SIG-M5 treated with dmso at 0.1 percent for 504 hours (cell line): ENCODE results near the gene MALL.
"Not testable (repeated sequence)": the region's sequence is repeated elsewhere in the genome, so short reads cannot be mapped to it uniquely, and the experiment has no call there.

Experiments used
- DNase-seq: peaks from one replicate; lab custom pipeline; 2025; ENCODE audit not compliant: unreplicated experiment; lab: John Stamatoyannopoulos, UW

The MALL gene

GRCh38 chr2:110121052-110121334 is 5.4 kb upstream of the MALL start:
- no peak for DNase-seq

DNA sequence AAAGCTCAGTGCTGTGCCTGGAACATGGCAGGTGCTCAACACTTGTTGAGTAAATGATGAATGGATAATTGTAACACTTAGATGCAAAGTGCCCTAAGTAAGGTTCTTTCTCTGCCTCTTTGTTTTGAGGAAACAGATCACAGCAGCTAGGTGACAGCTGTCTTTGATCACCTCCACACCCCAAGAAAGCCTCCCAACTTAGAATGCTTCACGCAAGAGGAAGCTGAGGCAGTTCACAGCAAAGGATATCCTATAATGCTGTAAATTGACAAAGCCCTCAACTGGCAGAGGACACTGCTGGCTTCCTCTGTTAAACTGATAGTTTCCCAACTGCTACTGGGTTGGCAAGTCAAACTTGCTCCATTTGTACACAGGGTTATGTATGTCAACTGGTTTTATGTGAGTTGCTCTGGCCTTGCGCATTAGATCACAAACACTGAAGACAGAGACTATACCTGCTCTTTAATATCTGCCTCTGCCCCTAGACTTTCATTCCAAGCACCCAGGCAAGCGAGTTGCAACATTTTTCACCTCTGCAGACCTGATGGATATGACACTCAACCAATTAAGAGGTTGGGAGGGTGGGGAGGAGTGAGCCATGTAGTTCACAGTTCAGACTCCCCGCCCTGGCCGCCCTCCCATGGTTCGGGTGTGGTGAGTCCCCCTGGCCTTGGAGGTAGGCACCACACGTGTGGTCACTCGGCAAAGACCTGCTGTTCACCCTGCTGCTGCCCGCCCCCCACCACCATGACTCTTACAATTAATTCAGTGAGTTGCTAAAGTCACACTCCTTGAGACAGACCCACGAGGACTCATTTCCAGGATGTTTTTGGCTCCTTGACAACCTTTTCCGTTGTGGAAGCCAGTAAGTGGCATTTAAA is 4.8 kb upstream of the MALL start:
- DNase-seq: no peak

GRCh38 chr2:110116033-110116710 is 550 bp upstream of the MALL start:
- DNase-seq: no peak

DNA sequence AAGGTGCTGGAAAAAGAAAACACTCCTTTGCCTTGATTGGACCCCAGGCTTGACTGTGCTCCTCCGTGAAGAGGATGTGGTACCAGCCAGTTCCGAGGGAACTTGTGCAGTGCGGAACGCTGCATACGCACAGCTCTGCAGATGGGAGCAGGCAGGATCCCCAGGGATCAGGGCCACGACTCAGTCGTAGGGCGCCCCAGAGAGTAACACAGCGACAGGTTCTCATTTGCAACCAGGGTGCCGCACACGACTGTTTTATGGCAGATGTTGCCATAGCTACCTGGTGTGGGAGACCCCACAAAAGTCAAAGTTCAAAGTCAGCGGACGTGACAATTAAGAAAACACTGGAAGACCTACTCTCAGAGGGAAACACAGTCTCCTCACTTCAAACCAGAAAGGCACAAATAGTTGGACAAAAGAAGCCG is 779 bp downstream of the MALL start:
- DNase-seq: no peak

GRCh38 chr2:110113961-110114591 is 1.5 kb downstream of the MALL start:
- no peak for DNase-seq

- DNase-seq: not testable (repeated sequence)
Observed at GRCh38 chr2:110108291-110108690, 7.3 kb downstream of the MALL start.

GRCh38 chr2:110107092-110108079 is 8.2 kb downstream of the MALL start:
- no peak for DNase-seq

GRCh38 chr2:110106642-110107041 is 9.0 kb downstream of the MALL start:
- no peak for DNase-seq

DNA sequence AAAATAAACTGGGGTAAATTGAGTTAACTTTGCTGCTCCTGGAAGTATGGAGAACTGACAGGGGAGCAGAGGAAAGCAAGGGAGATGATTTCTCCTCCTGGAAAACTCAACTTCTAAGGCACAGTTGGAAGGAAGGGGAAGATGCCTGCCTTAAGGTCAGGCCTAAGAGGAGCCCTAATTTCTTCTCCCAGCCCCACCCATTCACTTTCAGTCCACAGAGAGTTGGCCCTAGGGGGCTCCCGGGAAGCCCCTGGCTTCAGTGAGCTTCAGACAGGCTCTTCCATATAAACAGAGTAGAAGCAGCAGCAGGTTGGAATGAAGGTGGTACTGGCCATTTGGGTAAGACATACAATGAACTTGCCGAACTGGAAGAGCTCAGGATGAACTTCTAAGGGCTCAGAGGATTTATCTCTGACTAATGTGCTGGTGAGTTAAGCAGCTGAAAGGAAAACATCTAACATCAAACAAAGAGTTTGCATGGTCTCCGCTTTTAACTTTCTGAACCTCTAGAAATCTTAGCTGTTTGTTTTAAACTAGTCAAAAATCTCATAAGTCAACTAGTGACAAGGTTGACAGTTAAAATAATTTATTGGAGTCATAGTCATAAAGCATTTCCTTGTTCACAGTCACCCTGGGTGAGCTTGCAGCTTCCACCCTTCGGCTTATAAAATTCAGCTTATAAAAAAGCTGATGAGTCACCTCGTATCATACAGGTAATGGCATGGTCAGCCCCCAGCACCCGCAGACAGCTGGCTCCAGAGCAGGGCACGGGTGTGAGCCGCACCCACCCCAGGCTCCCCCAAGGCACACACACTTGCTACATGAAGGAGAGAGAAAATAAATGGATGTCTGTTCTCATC is 9.8 kb downstream of the MALL start:
- DNase-seq: peak; percentile 54

- DNase-seq: no peak
Observed at GRCh38 chr2:110105183-110105582, 10.4 kb downstream of the MALL start.

DNA sequence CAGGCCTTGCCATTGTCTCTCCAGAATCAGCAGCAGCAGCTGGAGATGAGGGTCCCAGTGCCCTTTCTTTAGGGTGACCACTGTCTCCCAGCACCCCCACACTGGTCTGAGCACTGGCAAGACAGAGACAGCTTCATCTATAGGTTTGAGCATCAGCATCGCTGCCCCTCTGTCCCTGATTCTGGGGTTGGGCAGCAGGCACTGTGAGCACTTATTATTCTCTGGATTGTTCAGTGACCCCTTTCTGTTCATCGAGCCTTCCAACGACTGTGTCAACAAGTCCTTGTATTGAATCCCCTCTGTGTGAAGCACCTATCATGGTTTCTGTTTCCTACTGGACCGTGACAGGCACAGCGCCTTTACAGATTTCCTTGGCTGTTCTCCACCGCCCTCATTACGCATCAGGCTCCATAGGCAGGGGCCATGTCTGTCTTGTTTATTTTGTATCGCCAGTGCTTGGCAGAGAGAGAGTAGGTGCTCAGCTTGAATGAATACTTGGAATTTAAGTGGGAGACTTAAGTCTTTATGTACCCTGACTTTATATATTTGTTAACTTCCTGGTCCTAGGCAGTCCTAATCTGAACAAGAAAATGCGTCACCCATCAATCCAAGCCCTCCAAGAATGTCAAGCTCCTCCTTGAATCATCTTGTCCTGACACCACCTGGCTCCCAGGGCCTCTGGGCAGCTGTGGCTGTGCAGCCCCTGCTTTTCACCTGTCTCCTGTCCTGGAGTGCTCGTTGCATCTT is 11.4 kb downstream of the MALL start:
- no peak for DNase-seq

DNA sequence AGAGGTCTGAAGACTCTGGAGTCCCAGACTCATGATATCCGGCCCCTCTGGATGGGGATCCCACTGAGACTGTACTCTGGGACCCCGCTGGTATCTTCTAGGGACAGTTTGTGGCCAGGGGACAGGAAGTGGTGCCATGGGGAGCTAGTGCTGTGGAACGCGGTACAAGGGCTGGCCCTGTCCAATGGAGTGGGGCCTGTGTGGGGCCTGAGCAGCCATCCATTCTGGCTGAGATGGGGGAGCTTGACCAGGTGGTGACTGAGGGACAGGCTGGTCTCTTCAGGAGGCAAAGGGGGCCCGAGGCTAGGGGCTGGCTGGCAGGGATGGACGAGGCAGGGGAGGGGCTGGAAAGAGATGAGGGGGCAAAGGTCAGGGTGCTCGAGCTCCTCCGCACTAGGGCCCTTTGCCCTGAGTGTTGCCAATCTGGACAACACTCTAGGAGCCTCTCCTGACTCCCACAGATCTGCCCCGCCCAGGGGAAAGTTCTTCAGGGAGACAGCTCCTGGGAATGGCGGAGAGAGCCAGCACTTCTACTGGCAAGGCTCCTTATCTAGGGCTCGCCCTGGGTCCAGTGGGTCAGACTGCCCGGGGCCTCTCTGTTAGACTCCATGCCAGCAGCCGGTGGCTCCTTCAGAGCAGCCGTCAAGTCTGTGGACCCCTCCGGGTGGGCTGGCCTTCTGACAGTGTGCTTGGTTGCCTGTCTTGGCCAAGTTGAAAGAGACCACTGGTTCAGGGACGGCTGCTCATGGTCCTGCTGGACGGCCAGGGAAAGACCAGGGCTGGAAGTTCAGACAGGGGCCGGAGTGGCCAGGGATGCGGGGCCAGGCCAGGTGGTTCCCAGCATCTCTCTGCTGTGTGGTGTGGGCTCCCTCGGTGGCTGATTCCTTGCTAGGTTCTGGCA is 12.3 kb downstream of the MALL start:
- no peak for DNase-seq

GRCh38 chr2:110101901-110102803 is 13.5 kb downstream of the MALL start:
- DNase-seq: no peak

GRCh38 chr2:110101280-110101844 is 14.3 kb downstream of the MALL start:
- DNase-seq: peak; percentile 18

DNA sequence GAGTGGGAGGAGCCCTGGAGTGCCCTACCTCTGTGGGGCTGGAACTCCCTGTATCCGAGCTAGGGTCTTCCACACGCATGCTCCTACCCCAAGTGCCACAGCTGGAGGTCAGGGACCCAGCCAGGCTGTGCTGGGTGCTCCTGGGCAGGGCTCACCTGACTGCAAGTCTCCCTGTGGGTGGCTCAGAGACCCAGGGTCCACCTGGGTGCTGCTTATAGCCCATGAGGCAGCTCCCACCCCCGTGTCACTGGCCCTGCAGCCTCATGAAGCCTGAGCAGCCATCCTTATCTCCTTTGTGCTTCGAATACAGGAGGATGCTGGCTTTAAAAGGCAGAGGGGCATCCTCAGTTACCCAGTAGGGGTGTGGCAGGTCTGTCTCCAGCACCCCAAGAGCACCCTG is 14.7 kb downstream of the MALL start:
- DNase-seq: not testable (repeated sequence)

GRCh38 chr2:110100480-110100879 is 15.1 kb downstream of the MALL start:
- DNase-seq: no peak
